VCaP (cell line): ENCODE results near the gene TRAPPC5.

Experiments used
- H3K27ac ChIP-seq: fragments of 450-650 bp; 2 replicates; pipeline ENCODE4 v1.5.1; 2017
- TF ChIP-seq, protein P1 (sequence below): fragments of 450-650 bp; conservative IDR thresholded peaks from 2 replicates; pipeline ENCODE4 v1.5.1; 2017; ENCODE audit warnings: mild to moderate bottlenecking, moderate library complexity

Gene TRAPPC5

DNA sequence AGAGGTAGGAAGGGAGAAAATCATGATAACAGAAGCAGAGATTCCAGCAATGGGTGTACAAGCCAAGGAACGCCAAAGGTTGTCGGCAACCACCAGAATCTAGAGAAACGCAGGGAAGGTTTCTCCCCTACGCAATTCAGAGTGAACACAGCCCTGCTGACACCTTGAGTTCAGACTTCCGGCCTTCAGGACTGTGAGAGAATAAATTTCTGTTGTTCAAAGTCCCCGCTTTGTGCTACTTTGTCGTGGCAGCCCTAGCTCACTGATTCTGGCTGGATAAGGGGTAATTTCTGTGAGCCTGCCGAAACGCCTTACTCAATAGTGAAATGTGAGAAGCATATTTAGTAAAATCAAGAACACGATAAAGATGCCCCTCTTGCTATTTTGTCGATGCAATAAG, 56.6 kb downstream of the TRAPPC5 start:
- H3K27ac ChIP-seq: no peak overlapping the region
- TF ChIP-seq, protein P1, sequence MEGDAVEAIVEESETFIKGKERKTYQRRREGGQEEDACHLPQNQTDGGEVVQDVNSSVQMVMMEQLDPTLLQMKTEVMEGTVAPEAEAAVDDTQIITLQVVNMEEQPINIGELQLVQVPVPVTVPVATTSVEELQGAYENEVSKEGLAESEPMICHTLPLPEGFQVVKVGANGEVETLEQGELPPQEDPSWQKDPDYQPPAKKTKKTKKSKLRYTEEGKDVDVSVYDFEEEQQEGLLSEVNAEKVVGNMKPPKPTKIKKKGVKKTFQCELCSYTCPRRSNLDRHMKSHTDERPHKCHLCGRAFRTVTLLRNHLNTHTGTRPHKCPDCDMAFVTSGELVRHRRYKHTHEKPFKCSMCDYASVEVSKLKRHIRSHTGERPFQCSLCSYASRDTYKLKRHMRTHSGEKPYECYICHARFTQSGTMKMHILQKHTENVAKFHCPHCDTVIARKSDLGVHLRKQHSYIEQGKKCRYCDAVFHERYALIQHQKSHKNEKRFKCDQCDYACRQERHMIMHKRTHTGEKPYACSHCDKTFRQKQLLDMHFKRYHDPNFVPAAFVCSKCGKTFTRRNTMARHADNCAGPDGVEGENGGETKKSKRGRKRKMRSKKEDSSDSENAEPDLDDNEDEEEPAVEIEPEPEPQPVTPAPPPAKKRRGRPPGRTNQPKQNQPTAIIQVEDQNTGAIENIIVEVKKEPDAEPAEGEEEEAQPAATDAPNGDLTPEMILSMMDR: no peak
